Hepatocyte (in vitro differentiated cells): ENCODE data around the gene IGFBP7. TPM values are rescaled to one million over a fixed set of nuclear protein-coding genes. Genes with fewer than 3 reads are reported as not detected.

Experiments used
- DNase-seq: peaks from one replicate; pipeline ENCODE4 v3.0.0-alpha.2; 2016; ENCODE audit warnings: low spot score
- H2AFZ ChIP-seq: fragments of 200-600 bp; sonication (generic); 2 replicates; pipeline ENCODE4 v1.6.0; 2016; ENCODE audit warnings: antibody characterized with exemption, mild to moderate bottlenecking
- H3K27ac ChIP-seq: fragments of 200-600 bp; sonication (generic); 2 replicates; pipeline ENCODE4 v1.5.1; 2016; ENCODE audit warnings: mild to moderate bottlenecking
- H3K27me3 ChIP-seq: fragments of 200-600 bp; sonication (generic); 2 replicates; pipeline ENCODE4 v1.6.1; 2016
- H3K36me3 ChIP-seq: fragments of 200-600 bp; sonication (generic); replicated peaks from 2 replicates; pipeline ENCODE4 v1.5.1; 2016; ENCODE audit warnings: low read depth; ENCODE audit not compliant: insufficient read depth
- H3K4me1 ChIP-seq: fragments of 200-600 bp; sonication (generic); 2 replicates; pipeline ENCODE4 v1.5.1; 2016; ENCODE audit warnings: mild to moderate bottlenecking, moderate library complexity; ENCODE audit not compliant: insufficient read depth
- H3K4me2 ChIP-seq: fragments of 200-600 bp; sonication (generic); 2 replicates; pipeline ENCODE4 v1.6.0; 2016
- H3K4me3 ChIP-seq: fragments of 200-600 bp; sonication (generic); 2 replicates; pipeline ENCODE4 v1.5.1; 2016; ENCODE audit warnings: mild to moderate bottlenecking
- H3K79me2 ChIP-seq: fragments of 200-600 bp; sonication (generic); 2 replicates; pipeline ENCODE4 v1.6.0; 2017; ENCODE audit warnings: mild to moderate bottlenecking
- H3K9me2 ChIP-seq: fragments of 200-600 bp; sonication (generic); replicated peaks from 2 replicates; pipeline ENCODE4 v1.6.0; 2017; ENCODE audit warnings: mild to moderate bottlenecking; ENCODE audit not compliant: insufficient read depth
- H3K9me3 ChIP-seq: fragments of 200-600 bp; sonication (generic); 2 replicates; pipeline ENCODE4 v1.5.1; 2016; ENCODE audit warnings: low read depth, mild to moderate bottlenecking
- H4K20me1 ChIP-seq: fragments of 200-600 bp; sonication (generic); 2 replicates; pipeline ENCODE4 v1.6.0; 2016; ENCODE audit warnings: mild to moderate bottlenecking; ENCODE audit not compliant: insufficient read depth, poor library complexity, severe bottlenecking
- CTCF ChIP-seq: fragments of 200-600 bp; sonication (generic); IDR thresholded peaks from 2 replicates; pipeline ENCODE4 v1.5.1; 2016; ENCODE audit warnings: antibody characterized with exemption, mild to moderate bottlenecking; ENCODE audit not compliant: poor library complexity
- EZH2 ChIP-seq: fragments of 200-600 bp; sonication (generic); IDR thresholded peaks from 2 replicates; pipeline ENCODE4 v1.6.1; 2016; ENCODE audit warnings: antibody characterized with exemption, mild to moderate bottlenecking, borderline replicate concordance
- EZH2phosphoT487 ChIP-seq: fragments of 200-600 bp; sonication (generic); IDR thresholded peaks from one replicate; pipeline ENCODE4 v1.6.1; 2018; ENCODE audit warnings: antibody characterized with exemption, mild to moderate bottlenecking, low read depth, moderate library complexity; ENCODE audit not compliant: unreplicated experiment, severe bottlenecking
- WGBS: methylation state at CpG from one replicate; pipeline ENCODE4 v1.1.6; 2016; ENCODE audit warnings: low lambda C conversion rate; ENCODE audit errors: missing lambda C conversion rate; 5-methylcytosine and 5-hydroxymethylcytosine counted together
- polyA plus RNA-seq: library from polyadenylated mRNA; unstranded; fragments of >200 nt; fragmentation: Nextera tagmentation; extraction: Ambion mirVana; gene quantifications from 2 replicates; pipeline ENCODE4 v1.2.1, GENCODE V29; 2016
- total RNA-seq: library from RNA; depleted of rRNA; stranded (reverse); fragments of >200 nt; gene quantifications from 2 replicates; pipeline ENCODE4 v1.2.3, GENCODE V29; 2014

Gene IGFBP7
- total and polyA plus RNA-seq, 2 experiments from 2014 or later: 73.4 to 122 TPM

- Histone ChIP-seq H3K79me2 (no peaks in the 10 kb centered on the region), H3K27ac (no peak overlapping the region), H3K9me3 (no peaks in the 10 kb centered on the region), H3K36me3 (no peaks in the 10 kb centered on the region), H2AFZ (no peak overlapping the region), H4K20me1 (no peaks in the 10 kb centered on the region), H3K27me3 (no peaks in the 10 kb centered on the region), H3K9me2 (no peaks in the 10 kb centered on the region), H3K4me1 (peaks cover 15% of the 10 kb centered on the region), H3K4me3 (no peak overlapping the region), H3K4me2 (no peak overlapping the region)
- TF ChIP-seq EZH2phosphoT487 (no peak), EZH2 (no peak), CTCF (no peak)
- DNase-seq: no peak
Measured at GRCh38 chr4:57075367-57075766, 34.8 kb downstream of the IGFBP7 start.

GRCh38 chr4:57074744-57075143 is 35.4 kb downstream of the IGFBP7 start:
- no peak overlapping the region for H3K4me2 ChIP-seq
- peaks cover 15% of the 10 kb centered on the region for H3K4me1 ChIP-seq
- no peak overlapping the region for H3K27ac ChIP-seq
- no peaks in the 10 kb centered on the region for H3K9me3 ChIP-seq
- no peak for DNase-seq
- no peaks in the 10 kb centered on the region for H3K36me3 ChIP-seq
- no peak for TF ChIP-seq CTCF
- TF ChIP-seq EZH2phosphoT487: no peak
- no peak for TF ChIP-seq EZH2
- no peaks in the 10 kb centered on the region for H3K27me3 ChIP-seq
- H4K20me1 ChIP-seq: no peaks in the 10 kb centered on the region
- no peak overlapping the region for H2AFZ ChIP-seq
- 21% methylated on average over 4 of the region's 4 CpGs for WGBS
- no peaks in the 10 kb centered on the region for H3K79me2 ChIP-seq
- H3K9me2 ChIP-seq: no peaks in the 10 kb centered on the region
- no peak overlapping the region for H3K4me3 ChIP-seq

GRCh38 chr4:57073559-57073958 is 36.6 kb downstream of the IGFBP7 start:
- H3K27me3 ChIP-seq: no peaks in the 10 kb centered on the region
- no peaks in the 10 kb centered on the region for H3K9me3 ChIP-seq
- H3K9me2 ChIP-seq: no peaks in the 10 kb centered on the region
- H4K20me1 ChIP-seq: no peaks in the 10 kb centered on the region
- no peak for DNase-seq
- H3K79me2 ChIP-seq: no peaks in the 10 kb centered on the region
- no peak overlapping the region for H3K27ac ChIP-seq
- peaks cover 7% of the 10 kb centered on the region for H3K4me1 ChIP-seq
- H3K4me2 ChIP-seq: no peak overlapping the region
- WGBS: 89% methylated on average over 5 of the region's 5 CpGs
- H2AFZ ChIP-seq: no peak overlapping the region
- TF ChIP-seq EZH2: no peak
- no peak for TF ChIP-seq CTCF
- no peak for TF ChIP-seq EZH2phosphoT487
- H3K4me3 ChIP-seq: no peak overlapping the region
- no peaks in the 10 kb centered on the region for H3K36me3 ChIP-seq

- Histone ChIP-seq H3K27me3 (no peaks in the 10 kb centered on the region), H4K20me1 (no peaks in the 10 kb centered on the region), H3K79me2 (no peaks in the 10 kb centered on the region), H3K27ac (no peak overlapping the region), H3K4me3 (no peak overlapping the region), H3K36me3 (no peaks in the 10 kb centered on the region), H2AFZ (no peak overlapping the region), H3K4me2 (no peak overlapping the region), H3K4me1 (no peaks in the 10 kb centered on the region), H3K9me2 (no peaks in the 10 kb centered on the region), H3K9me3 (no peaks in the 10 kb centered on the region)
- no peak for TF ChIP-seq EZH2
- no peak for TF ChIP-seq EZH2phosphoT487
- no peak for TF ChIP-seq CTCF
- 69% methylated on average over 2 of the region's 2 CpGs for WGBS
- no peak for DNase-seq
Measured at GRCh38 chr4:57071326-57071725, 38.9 kb downstream of the IGFBP7 start.
